ENCODE measurements around the gene CLDN16. TPM values are rescaled to one million over a fixed set of nuclear protein-coding genes. Genes with fewer than 3 reads are reported as not detected.

CLDN16 gene
- total RNA-seq, 2 donors from 2014 or later = 4.4 TPM; not detected in 1

- intact Hi-C loops (cut with DNase I) = no loop called here
- Histone ChIP-seq H3K9me3 (no peaks in the 10 kb centered on the region), H3K27me3 (no peaks in the 10 kb centered on the region), H3K4me1 (peaks cover 18% of the 10 kb centered on the region), H3K27ac (no peak overlapping the region), H3K36me3 (replicated peaks in 1 of 2; ENCODE audit: insufficient read depth in 1 of 2, low read depth in 2 of 2) (no peaks in the 10 kb centered on the region), H3K4me3 (no peak overlapping the region)
- DNase-seq (no peak), ATAC-seq (no peak)
- TF ChIP-seq CTCF (IDR thresholded peaks at IDR 0.05) = no peak
- 89 to 91% methylated on average over 1 of the region's 1 CpG for WGBS, 2 donors
Observed at GRCh38 chr3:190456770-190457169, 68.8 kb downstream of the CLDN16 start.

- Histone ChIP-seq H3K36me3 (replicated peaks in 1 of 2; ENCODE audit: insufficient read depth in 1 of 2, low read depth in 2 of 2) (no peaks in the 10 kb centered on the region), H3K4me1 (peaks cover 18% of the 10 kb centered on the region), H3K27ac (no peak overlapping the region), H3K27me3 (no peaks in the 10 kb centered on the region), H3K4me3 (no peak overlapping the region), H3K9me3 (no peaks in the 10 kb centered on the region)
- intact Hi-C loops (cut with DNase I) = no loop called here
- ATAC-seq = no peak
- no peak for DNase-seq
- TF ChIP-seq POLR2A (IDR thresholded peaks at IDR 0.05) = no peak
- no peak for TF ChIP-seq CTCF (IDR thresholded peaks at IDR 0.05)
- WGBS, 2 donors = 44 to 54% methylated on average over 2 of the region's 2 CpGs
Observed at GRCh38 chr3:190458040-190458439, 70.1 kb downstream of the CLDN16 start.

Other genes with a start within 250 kb of the CLDN16 start
- gene CLDN1, start 65.7 kb upstream of the CLDN16 start, total RNA-seq = 10 to 100 TPM; 33.3 to 57.9 TPM
- gene TMEM207, start 61.7 kb downstream of the CLDN16 start, total RNA-seq = not detected
- 1 to 10 TPM; 5.3 to 5.4 TPM for gene IL1RAP, start 125.9 kb downstream of the CLDN16 start, total RNA-seq

All from body of pancreas (tissue), 4 donors.